ENCODE measurements around the gene AKNA.
"Not testable (repeated sequence)": the region's sequence is repeated elsewhere in the genome, so short reads cannot be mapped to it uniquely, and the experiment has no call there.

The AKNA gene

DNA sequence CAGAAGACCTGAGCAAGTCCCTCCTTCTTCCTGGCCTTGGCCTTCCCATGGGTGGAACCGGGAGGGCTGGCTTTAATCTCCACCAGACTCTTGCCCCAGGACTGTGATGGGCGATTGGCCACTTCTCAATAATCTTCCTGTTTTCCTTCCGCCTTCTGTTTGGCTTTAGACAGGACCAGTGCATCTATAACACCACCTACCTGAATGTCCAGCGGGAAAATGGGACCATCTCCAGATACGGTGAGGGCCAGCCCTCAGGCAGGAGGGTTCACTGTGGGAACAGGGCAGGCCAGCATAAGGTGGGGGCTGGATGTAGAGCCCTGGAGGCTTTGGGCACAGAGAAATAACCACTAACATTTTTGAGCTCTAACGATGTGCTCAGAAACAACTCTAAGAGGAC, 63.9 kb downstream of the AKNA start:
- not testable (repeated sequence) for DNase-seq (ENCODE audit: low read depth in 1 of 2, low spot score in 1 of 2)

DNA sequence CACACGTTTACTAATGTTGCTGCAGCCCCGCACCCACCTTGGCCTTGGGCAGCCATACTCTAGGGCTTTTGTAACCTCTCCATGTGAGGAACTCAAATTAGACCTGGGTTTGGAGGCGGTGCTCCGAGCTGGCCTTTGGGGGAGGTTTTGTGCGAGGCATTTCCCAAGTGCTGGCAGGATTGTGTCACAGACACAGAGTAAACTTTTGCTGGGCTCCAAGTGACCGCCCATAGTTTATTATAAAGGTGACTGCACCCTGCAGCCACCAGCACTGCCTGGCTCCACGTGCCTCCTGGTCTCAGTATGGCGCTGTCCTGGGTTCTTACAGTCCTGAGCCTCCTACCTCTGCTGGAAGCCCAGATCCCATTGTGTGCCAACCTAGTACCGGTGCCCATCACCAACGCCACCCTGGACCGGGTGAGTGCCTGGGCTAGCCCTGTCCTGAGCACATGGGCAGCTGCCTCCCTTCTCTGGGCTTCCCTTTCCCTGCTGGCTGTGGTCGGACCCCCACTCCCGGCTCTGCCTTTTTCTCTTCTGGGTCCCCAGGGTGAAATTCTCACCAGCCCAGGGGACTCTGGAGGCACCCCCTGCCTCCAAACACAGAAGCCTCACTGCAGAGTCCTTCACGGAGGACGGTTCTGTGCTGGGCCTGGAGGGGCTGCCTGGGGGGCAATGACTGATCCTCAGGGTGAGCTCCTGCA, 64.8 kb downstream of the AKNA start, which contains the start of gene ORM1:
Gene ORM1, plus strand, starts transcription at position 268 of the 701 bp plus-strand sequence. Its CDS starts 36 bp downstream, at position 304.
- not testable (repeated sequence) for DNase-seq (ENCODE audit: low read depth in 1 of 2, low spot score in 1 of 2)

DNA sequence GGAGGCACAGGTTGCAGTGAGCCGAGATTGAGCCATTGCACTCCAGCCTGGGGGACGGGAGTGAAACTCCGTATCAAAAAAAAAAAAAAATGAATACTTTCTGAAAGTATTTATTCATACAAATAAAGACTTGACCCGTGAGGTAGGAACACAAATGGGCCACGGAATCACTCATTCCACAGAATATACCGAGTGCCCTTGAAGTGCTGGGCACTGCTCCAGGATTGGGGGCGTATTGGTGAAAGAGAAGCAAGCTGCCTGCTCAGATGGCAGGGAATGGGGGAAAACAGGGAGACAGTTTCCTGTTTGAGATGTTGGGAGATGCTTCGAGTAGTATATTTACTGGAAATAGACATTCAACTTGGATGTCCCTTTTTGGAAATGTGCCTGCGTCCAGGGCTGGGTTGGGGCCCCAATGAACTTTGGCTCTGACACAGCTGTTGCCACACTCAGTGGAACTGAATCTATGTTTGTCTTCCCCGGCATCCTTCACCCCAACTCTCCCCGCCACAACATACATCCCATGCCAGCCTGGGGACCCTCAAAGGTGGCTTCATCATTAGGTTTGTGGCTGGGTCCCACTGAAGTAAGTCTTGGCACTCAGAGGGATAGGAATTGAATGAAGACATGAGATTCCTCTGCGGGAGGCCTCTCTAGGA, 65.5 kb downstream of the AKNA start:
- not testable (repeated sequence) for DNase-seq (ENCODE audit: low read depth in 1 of 2, low spot score in 1 of 2)

DNA sequence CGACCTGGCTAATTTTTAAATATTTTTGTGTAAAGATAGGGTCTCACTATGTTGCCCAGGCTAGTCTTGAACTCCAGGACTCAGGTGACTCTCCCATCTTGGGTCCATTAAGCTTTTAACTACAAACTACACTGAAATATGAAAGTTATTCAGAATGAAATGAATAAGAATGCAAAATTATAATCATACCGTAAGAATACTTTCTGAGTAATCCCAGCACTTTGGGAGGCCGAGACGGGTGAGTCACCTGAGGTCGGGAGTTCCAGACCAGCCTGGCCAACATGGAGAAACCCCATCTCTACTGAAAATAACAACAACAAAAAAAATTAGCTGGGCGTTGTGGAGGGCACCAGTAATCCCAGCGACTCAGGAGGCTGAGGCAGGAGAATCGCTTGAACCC, 66.0 kb downstream of the AKNA start:
- no peak for DNase-seq (ENCODE audit: low read depth in 1 of 2, low spot score in 1 of 2)

DNA sequence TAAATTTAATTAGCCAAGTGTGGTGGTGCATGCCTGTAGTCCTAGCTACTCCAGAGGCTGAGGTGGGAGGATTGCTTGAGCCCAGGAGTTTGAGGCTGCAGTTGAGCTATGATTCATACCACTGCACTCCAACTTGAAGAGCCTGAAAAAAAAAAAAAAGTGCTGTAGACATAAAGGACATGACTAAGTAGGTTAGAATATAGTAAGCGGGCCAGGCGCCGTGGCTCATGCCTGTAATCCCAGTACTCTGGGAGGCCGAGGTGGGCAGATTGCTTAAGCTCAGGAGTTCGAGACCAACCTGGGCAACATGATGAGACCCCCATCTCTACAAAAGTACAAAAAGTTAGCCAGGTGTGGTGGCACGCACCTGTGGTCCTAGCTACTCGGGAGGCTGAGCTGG, 67.1 kb downstream of the AKNA start:
- not testable (repeated sequence) for DNase-seq (ENCODE audit: low read depth in 1 of 2, low spot score in 1 of 2)

DNA sequence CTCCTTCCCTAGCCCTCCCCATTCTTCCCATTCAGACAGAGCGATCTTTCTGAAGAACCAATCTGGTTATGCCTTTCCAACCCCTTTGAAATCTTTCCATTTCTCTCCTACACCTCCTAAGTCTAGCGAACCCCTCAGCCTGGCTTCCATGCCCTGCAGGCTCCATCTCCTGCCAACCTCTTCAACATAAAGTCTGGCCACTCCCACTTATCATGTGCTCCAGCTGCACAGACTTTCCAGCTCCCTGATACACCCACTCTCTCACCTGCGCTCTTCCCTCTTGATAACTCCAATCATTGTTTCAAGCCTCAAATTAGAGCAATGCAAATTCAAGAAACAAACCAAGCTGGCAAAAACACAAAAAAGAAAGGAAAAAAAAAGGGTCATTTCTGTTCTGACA, 68.6 kb downstream of the AKNA start:
- no peak for DNase-seq (ENCODE audit: low read depth in 1 of 2, low spot score in 1 of 2)

DNA sequence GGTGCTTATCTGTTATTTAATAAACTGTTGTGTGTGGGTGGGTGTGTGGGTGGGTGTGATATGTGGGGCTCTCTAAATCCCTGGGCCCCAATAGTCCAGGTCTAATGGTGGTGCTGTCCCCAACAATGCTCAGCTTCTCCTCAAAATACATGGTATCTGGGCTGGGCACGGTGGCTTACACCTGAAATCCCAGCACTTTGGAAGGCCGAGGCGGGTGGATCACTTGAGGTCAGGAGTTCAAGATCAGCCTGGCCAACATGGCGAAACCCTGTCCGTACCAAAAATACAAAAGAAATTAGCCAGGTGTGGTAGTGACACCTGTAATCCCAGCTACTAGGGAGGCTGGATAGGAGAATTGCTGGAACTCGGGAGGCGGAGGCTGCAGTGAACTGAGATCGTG, 69.4 kb downstream of the AKNA start:
- DNase-seq (ENCODE audit: low read depth in 1 of 2, low spot score in 1 of 2), result no peak

DNA sequence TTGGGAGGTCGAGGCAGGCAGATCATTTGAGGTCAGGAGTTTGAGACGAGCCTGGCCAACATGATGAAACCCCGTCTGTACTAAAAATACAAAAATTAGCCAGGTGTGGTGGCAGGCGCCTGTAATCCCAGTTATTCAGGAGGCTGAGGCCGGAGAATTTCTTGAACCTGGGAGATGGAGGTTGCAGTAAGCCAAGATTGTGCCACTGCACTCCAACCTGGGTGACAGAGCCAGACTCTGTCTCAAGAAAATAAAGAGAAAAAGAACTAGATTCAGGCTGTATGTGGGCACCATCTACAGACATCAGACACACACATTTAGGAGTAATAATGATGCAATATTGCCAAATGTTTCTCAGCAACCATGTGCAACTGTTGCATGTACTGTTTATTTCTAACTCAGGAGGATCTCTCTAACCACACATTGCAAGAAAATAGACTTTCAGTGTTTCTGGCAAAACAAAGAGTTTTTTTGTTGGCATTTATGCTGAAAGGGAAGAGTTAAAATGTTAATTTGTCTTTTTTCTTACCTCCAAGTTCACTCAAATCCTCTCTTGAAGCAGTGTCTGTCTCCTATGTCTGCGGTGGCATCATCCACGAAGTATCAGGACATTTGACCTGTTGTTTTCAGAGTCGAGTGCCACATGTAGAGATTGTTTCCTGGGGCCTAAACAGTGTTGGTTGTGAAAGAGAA, 70.0 kb downstream of the AKNA start:
- DNase-seq (ENCODE audit: low read depth in 1 of 2, low spot score in 1 of 2), result no peak

DNA sequence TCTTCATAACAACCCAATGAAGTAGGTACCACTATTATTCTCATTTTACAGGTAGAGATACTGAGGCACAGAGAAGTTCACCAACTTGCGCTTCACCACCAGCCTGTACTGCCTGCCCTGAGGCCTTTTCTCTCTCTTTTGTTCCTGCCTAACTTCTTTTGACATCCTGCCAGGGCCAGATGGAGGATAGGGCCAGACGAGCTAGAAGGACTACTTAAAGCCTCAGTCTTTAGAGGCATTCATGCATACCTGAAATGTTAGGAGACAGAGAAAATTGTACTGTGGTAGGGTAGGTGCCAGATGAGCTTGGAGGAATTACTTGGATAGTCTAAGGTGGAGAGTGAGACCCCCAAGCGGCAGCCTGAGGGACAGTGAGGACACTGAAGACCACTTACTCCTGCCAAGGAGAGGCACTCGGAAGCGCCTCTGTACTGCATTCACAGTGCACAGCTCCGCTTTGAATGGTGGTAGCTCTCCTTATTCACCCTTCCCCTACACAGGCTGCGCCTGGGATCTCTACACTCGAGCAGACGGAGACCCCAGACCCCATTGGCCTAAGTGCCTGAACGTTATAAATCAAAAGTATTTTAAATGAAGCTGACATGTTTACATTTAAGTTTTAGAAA, 71.1 kb downstream of the AKNA start:
- no peak for DNase-seq (ENCODE audit: low read depth in 1 of 2, low spot score in 1 of 2)

DNA sequence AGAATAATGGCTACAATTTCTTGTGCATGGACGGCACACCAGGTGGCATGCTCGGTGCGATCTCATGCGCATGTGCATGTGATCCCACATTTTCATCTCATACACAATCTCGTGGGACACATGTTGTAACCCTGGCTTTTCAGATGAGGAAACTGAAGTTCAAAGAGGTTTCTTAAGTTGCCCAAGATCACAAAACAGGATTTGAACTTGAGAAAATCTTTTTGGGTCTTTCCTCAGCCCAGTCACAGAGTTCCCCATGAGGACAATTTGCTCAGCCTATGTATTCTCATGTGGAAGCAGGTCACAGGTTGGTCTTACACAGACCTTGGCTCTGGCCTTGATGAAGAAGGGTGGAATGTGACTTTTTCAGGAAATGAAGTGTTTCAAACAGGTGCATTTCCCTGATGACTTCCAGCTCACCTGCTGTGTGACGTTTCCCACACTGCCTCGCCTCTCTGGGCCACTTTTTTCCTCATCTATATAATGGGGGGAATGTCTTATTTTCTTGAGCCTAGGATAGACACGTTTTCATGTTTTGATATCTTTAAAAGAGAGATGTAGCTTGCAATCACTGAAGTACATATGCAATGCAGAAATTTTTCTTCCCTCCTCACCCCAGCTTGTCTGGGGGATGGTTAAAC, 71.9 kb downstream of the AKNA start:
- no peak for DNase-seq (ENCODE audit: low read depth in 1 of 2, low spot score in 1 of 2)

DNA sequence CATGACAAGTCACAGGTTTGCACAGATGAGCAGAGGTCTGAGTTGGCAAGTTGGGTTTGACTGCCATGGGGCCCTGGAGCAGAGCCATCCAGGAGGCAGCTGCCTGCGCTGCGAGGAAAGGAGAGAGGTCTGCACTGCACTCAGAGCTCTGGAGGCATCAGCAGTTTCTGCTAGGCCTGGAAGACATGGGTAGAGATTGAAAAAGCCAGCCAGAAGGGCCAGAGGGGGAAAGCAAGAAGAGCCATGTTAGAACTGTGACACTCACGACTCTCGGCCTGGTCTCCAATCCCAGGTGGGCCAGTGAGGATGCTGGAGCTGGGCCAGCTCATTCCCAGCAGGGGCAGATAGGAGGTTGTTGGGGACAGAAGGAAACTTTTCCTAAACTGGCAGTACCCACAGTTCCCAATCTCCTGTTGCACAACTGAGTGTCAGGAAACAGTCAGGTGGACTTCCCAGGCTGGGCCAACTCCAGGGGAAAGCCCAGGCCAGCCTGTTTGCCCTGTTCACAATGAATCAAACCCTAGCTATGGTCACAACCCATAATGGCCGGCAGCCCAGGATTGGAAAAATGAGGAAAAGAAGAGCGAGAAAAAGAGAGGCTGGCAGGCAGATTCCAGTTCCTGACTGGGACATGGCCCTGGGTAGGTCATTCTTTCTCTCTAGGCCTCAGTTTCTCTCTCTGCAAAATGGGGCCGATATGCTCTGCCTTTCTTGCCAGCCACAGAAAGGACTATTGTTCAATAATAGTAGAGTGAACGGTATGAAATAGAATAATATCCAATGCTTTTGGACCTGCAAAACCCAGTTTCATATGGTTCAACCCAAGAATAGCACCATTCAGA, 72.7 kb downstream of the AKNA start:
- DNase-seq (ENCODE audit: low read depth in 1 of 2, low spot score in 1 of 2), result no peak

DNA sequence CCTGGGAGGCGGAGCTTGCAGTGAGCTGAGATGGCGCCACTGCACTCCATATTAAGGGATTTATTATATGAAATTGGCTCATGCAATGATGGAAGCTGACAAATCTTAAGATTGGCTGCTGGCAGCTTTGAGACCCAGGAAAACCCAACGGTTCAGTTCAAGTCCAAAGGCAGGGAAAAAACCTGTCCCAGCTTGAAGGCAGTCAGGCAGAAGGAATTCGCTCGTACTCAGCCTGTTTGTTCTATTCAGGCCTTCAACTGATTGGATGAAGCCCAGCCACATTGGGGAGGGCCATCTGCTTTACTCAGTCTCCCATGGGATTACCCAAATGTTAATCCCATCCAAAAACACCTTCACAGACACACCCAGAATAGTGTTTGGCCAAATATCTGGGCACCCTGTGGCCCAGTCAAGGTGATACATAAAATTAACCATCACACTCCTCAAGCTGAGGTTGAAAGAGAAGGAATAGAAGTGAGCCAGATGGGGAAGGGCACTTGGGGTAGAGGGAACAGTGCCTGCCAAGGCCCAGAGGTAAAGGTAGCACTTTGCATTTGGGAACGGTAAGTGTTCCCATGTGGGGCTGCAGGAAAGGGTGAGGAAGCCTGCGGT, 73.4 kb downstream of the AKNA start:
- DNase-seq (ENCODE audit: low read depth in 1 of 2, low spot score in 1 of 2), result no peak

DNA sequence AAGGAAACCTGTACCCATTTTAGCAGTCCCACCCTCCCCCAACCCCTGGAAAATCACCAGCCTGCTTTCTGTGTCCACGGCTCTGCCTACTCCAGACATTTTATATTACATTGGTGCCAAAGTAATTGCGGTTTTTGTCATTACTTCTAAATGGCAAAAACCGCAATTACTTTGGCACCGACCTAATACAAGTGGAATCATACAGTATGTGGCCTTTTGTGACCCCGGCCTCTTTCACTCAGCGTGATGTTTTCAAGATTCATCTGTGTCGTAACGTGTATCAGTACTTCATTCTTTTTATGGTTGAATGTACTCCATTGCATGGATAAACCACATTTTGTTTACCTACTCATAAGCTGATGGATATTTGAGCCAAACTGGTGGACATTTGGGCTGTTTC, 74.6 kb downstream of the AKNA start:
- no peak for DNase-seq (ENCODE audit: low read depth in 1 of 2, low spot score in 1 of 2)

DNA sequence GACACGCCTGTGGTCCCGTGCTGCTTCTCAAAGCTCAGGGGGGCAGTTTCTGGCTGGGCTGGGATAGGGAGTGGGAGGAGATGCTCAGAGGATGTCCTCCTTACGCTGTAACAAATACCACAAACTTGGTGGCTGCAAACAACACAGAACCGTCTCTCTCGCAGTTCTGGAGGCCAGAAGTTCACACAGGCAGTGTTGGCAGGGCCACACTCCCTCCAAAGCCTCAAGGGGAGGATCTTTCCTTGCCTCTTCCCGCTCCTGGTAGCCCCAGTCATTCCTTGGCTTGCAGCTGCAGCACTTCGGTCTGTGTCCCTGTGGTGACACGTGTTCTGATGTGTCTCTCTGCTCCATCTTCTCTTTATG, 75.3 kb downstream of the AKNA start:
- no peak for DNase-seq (ENCODE audit: low read depth in 1 of 2, low spot score in 1 of 2)

DNA sequence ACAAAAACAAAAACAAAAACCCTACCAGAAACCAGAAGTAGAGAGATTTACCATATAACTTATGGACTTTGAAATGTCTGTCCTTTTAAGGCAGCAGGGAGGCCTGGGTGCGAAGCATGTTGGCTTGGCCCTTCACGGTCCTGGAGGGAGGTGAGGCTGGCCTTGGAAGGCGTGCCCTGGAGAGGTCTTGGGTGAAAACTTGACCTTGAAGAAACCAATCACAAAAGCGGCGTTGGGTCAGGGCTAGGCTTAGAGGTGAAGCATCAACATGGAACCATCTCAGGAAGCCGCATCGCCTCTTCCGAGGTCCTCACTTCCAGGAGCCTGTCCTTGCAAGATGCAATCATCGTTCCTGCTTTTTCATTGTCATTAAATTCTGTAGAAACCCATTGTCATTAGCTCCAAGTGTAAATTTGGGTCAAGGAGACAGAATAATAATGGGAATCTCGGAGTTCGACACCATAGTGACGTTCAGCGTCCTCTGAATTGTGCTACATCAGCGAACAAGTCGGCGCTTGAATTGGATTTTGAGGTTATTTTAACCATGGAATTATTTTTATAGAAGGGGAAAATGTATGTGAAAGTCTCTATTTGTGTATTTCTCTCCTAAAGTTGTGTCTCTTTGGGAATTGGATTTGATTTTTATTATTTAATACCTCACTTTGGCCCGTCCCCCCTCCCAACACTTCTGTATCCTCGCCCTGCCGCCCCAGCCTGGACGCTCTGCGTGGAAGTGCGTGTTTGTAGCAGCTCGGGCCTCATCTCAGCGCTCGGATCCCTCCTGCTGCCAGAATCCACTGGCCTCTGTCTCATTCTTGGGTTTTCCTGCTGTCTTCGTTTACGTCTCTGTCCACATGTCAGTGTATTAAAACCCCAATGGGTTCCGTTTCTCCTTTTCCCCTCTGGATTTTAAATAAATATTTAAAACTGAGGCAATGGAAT, 75.9 kb downstream of the AKNA start:
- no peak for DNase-seq (ENCODE audit: low read depth in 1 of 2, low spot score in 1 of 2)

DNA sequence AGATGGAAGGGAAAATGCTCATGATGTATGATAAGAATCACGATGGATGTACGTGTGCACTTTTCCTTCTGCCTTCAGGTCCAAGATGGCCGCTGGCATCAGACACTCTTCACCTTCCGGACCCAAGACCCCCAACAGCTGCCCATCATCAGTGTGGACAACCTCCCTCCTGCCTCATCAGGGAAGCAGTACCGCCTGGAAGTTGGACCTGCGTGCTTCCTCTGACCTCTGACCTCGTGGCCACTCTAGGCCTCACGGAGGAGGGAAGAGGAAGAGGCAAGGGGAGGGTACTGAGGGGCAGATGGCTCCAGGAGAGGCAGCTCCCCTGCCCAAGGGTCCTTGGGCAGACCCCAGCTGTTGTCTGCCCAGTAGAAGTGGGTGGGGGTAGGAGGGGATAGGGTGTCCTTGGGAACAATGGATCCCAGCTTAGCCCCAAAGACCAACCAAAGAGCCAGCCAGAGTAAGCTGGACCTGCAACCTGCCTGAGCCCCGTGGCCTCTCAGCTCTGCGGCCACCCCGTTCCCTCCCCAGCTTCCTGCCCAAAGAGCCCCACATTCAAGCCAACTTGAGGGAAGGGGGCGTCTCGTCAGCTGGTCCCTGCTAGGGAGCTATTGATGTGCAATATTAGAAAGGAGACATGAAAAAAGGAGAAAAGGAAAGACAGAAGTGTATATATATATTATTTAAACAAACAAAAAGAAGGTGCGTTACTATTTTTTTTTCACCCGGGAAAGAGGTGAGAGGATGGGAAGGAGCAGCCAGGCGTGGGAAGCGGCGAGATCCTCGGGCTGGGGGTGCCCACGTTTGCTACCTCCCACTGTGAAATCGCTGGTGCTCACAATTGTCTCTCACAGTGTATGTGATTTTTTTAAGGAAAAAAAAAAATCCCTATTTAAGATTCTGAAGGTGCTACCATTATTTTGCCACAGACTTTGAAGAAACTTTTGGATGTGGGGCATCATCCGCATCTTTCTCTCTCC, 77.0 kb downstream of the AKNA start:
- no peak for DNase-seq (ENCODE audit: low read depth in 1 of 2, low spot score in 1 of 2)

DNA sequence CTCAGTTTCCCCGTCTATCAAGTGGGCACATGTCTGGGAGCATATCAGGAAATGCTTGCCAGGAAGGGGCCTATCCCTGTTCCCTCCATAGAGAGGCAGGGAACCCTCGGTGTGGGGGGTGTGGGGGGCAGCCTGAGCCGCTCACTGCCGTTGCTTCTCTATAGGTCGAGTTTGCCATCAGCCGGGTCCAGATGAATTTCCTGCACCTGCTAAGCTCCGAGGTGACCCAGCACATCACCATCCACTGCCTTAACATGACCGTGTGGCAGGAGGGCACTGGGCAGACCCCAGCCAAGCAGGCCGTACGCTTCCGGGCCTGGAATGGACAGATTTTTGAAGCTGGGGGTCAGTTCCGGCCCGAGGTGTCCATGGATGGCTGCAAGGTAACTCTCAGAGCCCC, 78.7 kb downstream of the AKNA start:
- no peak for DNase-seq (ENCODE audit: low read depth in 1 of 2, low spot score in 1 of 2)

Measured in activated CD4-positive, alpha-beta T cell treated with anti-CD3 and anti-CD28 coated beads, Interleukin-2, amount 50 U/mL, for 24 hours (primary cell).